HepG2 (cell line): ENCODE data around the gene PIGC. TPM values are rescaled to one million over a fixed set of nuclear protein-coding genes. Genes with fewer than 3 reads are reported as not detected.
A peak's percentile ranks its signal among the peaks of the same experiment; 100 is the strongest.

Source experiments
- ATAC-seq: fragments of 200-7000 bp; cut with Tn5 transposase; 3 replicates; pipeline ENCODE4 v1.9.1; 2020; ENCODE audit warnings: mild to moderate bottlenecking, moderate library complexity
- BruUV-seq: library from RNA; stranded (reverse); fragments of 400-500 nt; replicated peaks from 2 replicates; lab custom pipeline; 2021; lab: Mats Ljungman, UMichigan
- CTCF ChIA-PET: fragments of 300-600 bp; formaldehyde crosslinking; extraction: SDS; loops from one replicate; lab custom pipeline; 2021; ENCODE audit warnings: low total read pairs, inconsistent platforms, low intra/inter-chr PET ratio; lab: Yijun Ruan, JAX
- POLR2A ChIA-PET: fragments of 350-600 bp; sonication (Branson Sonifier 250); formaldehyde crosslinking; loops from one replicate; lab custom pipeline; 2020; ENCODE audit warnings: antibody characterized with exemption, inconsistent platforms; lab: Yijun Ruan, JAX
- DNase-seq: peaks from one replicate; pipeline ENCODE4 v3.0.0-alpha.2; 2015; ENCODE audit warnings: low spot score
- FAIRE-seq: peaks from 3 replicates; lab custom pipeline; 2011; peaks lifted over from hg19 to GRCh38; lab: Jason Lieb, UNC
- H2AFZ ChIP-seq: one replicate; pipeline ENCODE4 v1.6.1; 2011; ENCODE audit warnings: low read length, inconsistent platforms
- H3K27ac ChIP-seq: fragments of 300-600 bp; 3 replicates; pipeline ENCODE4 v1.8.0; 2011; ENCODE audit warnings: mixed run types, mild to moderate bottlenecking, mixed read lengths, low read length, inconsistent platforms; ENCODE audit not compliant: insufficient read depth; ENCODE audit errors: extremely low read length
- H3K27me3 ChIP-seq, 2 experiments: fragments of 200-600 bp in 1 of 2; 2 replicates in 1 of 2; 3 replicates in 1 of 2; pipeline versions ENCODE4 v1.6.0 to v1.8.0; 2011; ENCODE audit warnings: low read length in 2 of 2, mild to moderate bottlenecking in 2 of 2, moderate library complexity in 2 of 2, inconsistent platforms in 1 of 2; ENCODE audit not compliant: insufficient read depth in 2 of 2, control insufficient read depth in 1 of 2
- H3K36me3 ChIP-seq, 2 experiments: fragments of 200-600 bp in 1 of 2; replicated peaks in 1 of 2; 2 replicates in 1 of 2; 3 replicates in 1 of 2; pipeline versions ENCODE4 v1.5.1 to v1.8.0; 2011; ENCODE audit warnings: low read length in 2 of 2, inconsistent platforms in 1 of 2; ENCODE audit not compliant: insufficient read depth in 2 of 2, control insufficient read depth in 1 of 2
- H3K4me1 ChIP-seq: 2 replicates; pipeline ENCODE4 v1.5.1; 2012; ENCODE audit warnings: low read length, inconsistent platforms; ENCODE audit not compliant: insufficient read depth
- H3K4me2 ChIP-seq: 2 replicates; pipeline ENCODE4 v1.6.0; 2011; ENCODE audit warnings: low read depth, low read length, inconsistent platforms
- H3K4me3 ChIP-seq, 3 experiments: fragments of 200-600 bp in 1 of 3; sonication (generic), shearing (Covaris generic) in 1 of 3; replicated peaks in 1 of 3; 2 replicates each; pipeline ENCODE4 v1.5.1; 2011 to 2016; ENCODE audit warnings: low read length in 3 of 3, inconsistent platforms in 2 of 3, low read depth in 2 of 3, mild to moderate bottlenecking in 2 of 3, control low read depth in 1 of 3, mixed read lengths in 1 of 3; ENCODE audit not compliant: insufficient read depth in 1 of 3
- H3K79me2 ChIP-seq: one replicate; pipeline ENCODE4 v1.6.1; 2011; ENCODE audit warnings: low read length, inconsistent platforms; ENCODE audit not compliant: insufficient read depth
- H3K9ac ChIP-seq: 2 replicates; pipeline ENCODE4 v1.6.0; 2011; ENCODE audit warnings: mild to moderate bottlenecking, low read depth, low read length, inconsistent platforms; ENCODE audit not compliant: insufficient read depth
- H3K9me3 ChIP-seq: 2 replicates; pipeline ENCODE4 v1.5.1; 2012; ENCODE audit warnings: mild to moderate bottlenecking, low read length
- H4K20me1 ChIP-seq: 2 replicates; pipeline ENCODE4 v1.6.0; 2011; ENCODE audit warnings: inconsistent platforms, mild to moderate bottlenecking, low read length, moderate library complexity; ENCODE audit not compliant: insufficient read depth
- ARID5B ChIP-seq: IDR thresholded peaks from 2 replicates; pipeline ENCODE4 v1.4.0; 2020; ENCODE audit warnings: mild to moderate bottlenecking, missing genetic modification reagents
- BCL6 ChIP-seq: IDR thresholded peaks from 2 replicates; pipeline ENCODE4 v1.6.1; 2016; ENCODE audit warnings: missing genetic modification reagents, missing compliant biosample characterization
- FOSL2 ChIP-seq: sonication (generic); formaldehyde crosslinking; IDR thresholded peaks from 2 replicates; pipeline ENCODE4 v1.4.0; 2020; ENCODE audit warnings: missing genetic modification reagents
- HNF4A ChIP-seq: sonication (generic); formaldehyde crosslinking; IDR thresholded peaks from 2 replicates; pipeline ENCODE4 v1.4.0; 2020; ENCODE audit warnings: missing genetic modification reagents
- LBX2 ChIP-seq: sonication (generic); formaldehyde crosslinking; IDR thresholded peaks from 2 replicates; pipeline ENCODE4 v1.5.0; 2020; ENCODE audit warnings: missing genetic modification reagents, mild to moderate bottlenecking, borderline replicate concordance
- LCORL ChIP-seq, 2 experiments: fragments of 450-650 bp in 1 of 2; sonication (generic) in 1 of 2; formaldehyde crosslinking in 1 of 2; IDR thresholded peaks; 2 replicates each; pipeline versions ENCODE4 v1.5.0 to v1.6.1; 2017 to 2020; ENCODE audit warnings: antibody characterized with exemption in 1 of 2, missing genetic modification reagents in 1 of 2
- MAFF ChIP-seq: IDR thresholded peaks from 2 replicates; pipeline ENCODE4 v1.6.1; 2011; ENCODE audit warnings: low read depth, low read length, improper control_type of control experiment
- MAFG ChIP-seq: sonication (generic); formaldehyde crosslinking; IDR thresholded peaks from 2 replicates; pipeline ENCODE4 v1.5.1; 2020; ENCODE audit warnings: mild to moderate bottlenecking, missing genetic modification reagents
- MAFK ChIP-seq, 2 experiments: IDR thresholded peaks in 1 of 2; conservative IDR thresholded peaks in 1 of 2; 2 replicates each; pipeline ENCODE4 v1.6.1; 2011; ENCODE audit warnings: improper control_type of control experiment in 2 of 2, low read length in 2 of 2
- ZNF264 ChIP-seq: sonication (generic); formaldehyde crosslinking; IDR thresholded peaks from 2 replicates; pipeline ENCODE4 v1.4.0; 2020; ENCODE audit warnings: missing genetic modification reagents
- ZNF292 ChIP-seq: sonication (generic); formaldehyde crosslinking; IDR thresholded peaks from 2 replicates; pipeline ENCODE4 v1.8.1; 2022; ENCODE audit warnings: mild to moderate bottlenecking, low read depth, missing genetic modification reagents, borderline replicate concordance
- ZNF512 ChIP-seq: sonication (generic); formaldehyde crosslinking; IDR thresholded peaks from 2 replicates; pipeline ENCODE4 v1.4.0; 2020; ENCODE audit warnings: mild to moderate bottlenecking, missing genetic modification reagents
- ZNF644 ChIP-seq: IDR thresholded peaks from 2 replicates; pipeline ENCODE4 v1.6.1; 2016; ENCODE audit warnings: low read depth
- ZNF782 ChIP-seq: sonication (generic); formaldehyde crosslinking; IDR thresholded peaks from 2 replicates; pipeline ENCODE4 v1.4.0; 2020; ENCODE audit warnings: missing genetic modification reagents, mild to moderate bottlenecking, borderline replicate concordance
- WGBS: methylation state at CpG from one replicate; pipeline ENCODE4 v1.1.6; 2017; ENCODE audit warnings: low lambda C conversion rate; 5-methylcytosine and 5-hydroxymethylcytosine counted together
- in situ Hi-C: cut with HindIII; loops from 2 replicates; pipeline ENCODE4 v1.10.0; 2017; ENCODE audit warnings: low pct_unique_long_range_greater_than_20kb; ENCODE audit not compliant: extremely low pct_ligation_motif_present
- intact Hi-C: fragments of 100-400 bp; cut with micrococcal nuclease; formaldehyde crosslinking; loops from one replicate; pipeline ENCODE4 v1.10.0; 2022; ENCODE audit not compliant: unreplicated experiment
- polyA plus RNA-seq, 8 experiments: library from polyadenylated mRNA; depleted of rRNA in 3 of 8; stranded (reverse) in 7 of 8; unstranded in 1 of 8; fragments of >200 nt; fragmentation: Illumina TruSeq in 4 of 8; extraction: Trizol in 4 of 8; gene quantifications; 2 replicates each; pipeline versions ENCODE4 v1.2.1 to v1.2.3, GENCODE V29; 2011 to 2016; ENCODE audit warnings: low read depth in 4 of 8, missing spikeins in 1 of 8, mixed read lengths in 1 of 8; ENCODE audit not compliant: insufficient read depth in 1 of 8
- total RNA-seq, 5 experiments: library from RNA; depleted of rRNA; stranded (reverse); fragments of >200 nt; fragmentation: Illumina TruSeq; extraction: Trizol; gene quantifications; 2 replicates each; pipeline ENCODE4 v1.2.3, GENCODE V29; 2016; ENCODE audit warnings: low read depth in 1 of 5
- TF ChIP-seq, protein P1 (sequence below): sonication (generic); formaldehyde crosslinking; IDR thresholded peaks from 2 replicates; pipeline ENCODE4 v1.4.0; 2020; ENCODE audit warnings: missing genetic modification reagents
- TF ChIP-seq, protein P2 (sequence below): sonication (generic); formaldehyde crosslinking; IDR thresholded peaks from 2 replicates; pipeline ENCODE4 v1.4.0; 2020; ENCODE audit warnings: missing genetic modification reagents, borderline replicate concordance

The PIGC gene
- total and polyA plus RNA-seq, 2 of the 13 experiments (the other 11 are each of a cell fraction or from before 2014, with no cell fraction given): 26.7 to 29.5 TPM

DNA sequence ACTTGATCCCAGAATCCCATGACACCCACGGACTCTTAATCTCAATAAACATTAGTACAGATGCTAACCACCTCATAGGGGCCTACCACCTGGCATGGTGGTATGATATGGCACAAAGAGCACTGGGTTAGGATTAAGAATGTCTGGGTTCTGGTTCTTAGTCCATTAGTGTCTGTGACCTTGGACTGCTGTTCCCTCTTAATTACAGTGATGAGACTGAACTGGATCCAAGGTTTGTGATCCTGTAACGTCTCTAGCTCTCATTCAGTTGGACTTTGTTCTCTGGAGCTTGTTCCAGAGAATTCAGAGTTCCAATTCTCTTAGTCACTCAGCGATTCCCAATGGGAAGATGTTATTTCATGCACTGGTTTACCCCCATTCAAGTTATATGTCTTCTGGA, 23.6 kb upstream of the PIGC start (continued):
- TF ChIP-seq ZNF292 (no peak), LBX2 (no peak), ARID5B (CRISPR knock-in tag) (peak; percentile 58), HNF4A (CRISPR knock-in tag) (peak; percentile 87), BCL6 (CRISPR knock-in tag) (0 out of 2 replicates have a peak, but pooled peaks have one; percentile 29), ZNF512 (no peak)

DNA sequence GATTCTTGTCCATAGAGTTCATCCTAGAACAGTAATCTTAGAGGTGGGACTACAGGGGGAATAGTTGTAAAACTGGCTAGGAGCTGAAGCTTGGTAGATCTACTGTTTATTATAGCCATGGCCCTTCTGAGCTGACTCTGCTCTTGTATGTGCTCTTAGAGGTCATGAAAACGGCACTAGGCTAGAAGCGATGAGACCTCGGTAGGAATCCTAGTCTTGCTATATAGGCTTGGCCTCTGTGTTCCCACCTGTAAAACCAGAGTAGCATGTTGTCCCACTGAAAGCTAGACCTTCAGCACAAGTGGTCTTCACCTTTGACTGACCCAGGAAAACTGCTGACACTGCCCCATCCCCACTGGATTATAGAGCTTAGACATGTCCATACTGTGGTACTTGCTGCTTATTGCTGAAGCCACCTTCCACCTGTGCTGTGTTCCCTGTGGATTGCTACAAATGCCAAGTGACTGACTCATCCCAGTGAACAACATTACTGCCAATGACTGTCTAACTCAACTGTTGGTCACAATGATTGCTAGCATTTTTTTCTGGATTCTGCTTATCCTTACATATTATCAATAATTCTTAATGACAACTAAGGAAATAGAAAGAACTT, 23.0 kb upstream of the PIGC start:
- H2AFZ ChIP-seq: no peak overlapping the region
- no peaks in the 10 kb centered on the region for H3K36me3 ChIP-seq
- no peak overlapping the region for H3K4me3 ChIP-seq
- CTCF ChIA-PET: no interaction called here
- FAIRE-seq (no peak), DNase-seq (peak; percentile 53), ATAC-seq (peak; percentile 68)
- peaks cover 60% of the 10 kb centered on the region for H3K4me1 ChIP-seq
- H3K9me3 ChIP-seq: no peaks in the 10 kb centered on the region
- H3K9ac ChIP-seq: no peak overlapping the region
- POLR2A ChIA-PET: interaction anchor here (1.0 to 6.1 kb wide), 7 partner anchors 9 to 66 kb away, joined by 3 to 99 read pairs (median 12); partner anchors contain the start of gene SUCO
- peak overlapping the region; percentile 30; the same call in 1 of the 2 replicates for H3K4me2 ChIP-seq
- H3K79me2 ChIP-seq: no peaks in the 10 kb centered on the region
- H3K27ac ChIP-seq: no peak overlapping the region
- 59% methylated on average over 3 of the region's 3 CpGs for WGBS
- no peaks in the 10 kb centered on the region for H4K20me1 ChIP-seq
- in situ Hi-C loops: no loop called here
- intact Hi-C loops: no loop called here
- no TSS peak for BruUV-seq
- H3K27me3 ChIP-seq: no peaks in the 10 kb centered on the region
- no peak for TF ChIP-seq MAFG (CRISPR knock-in tag)
- TF ChIP-seq ZNF264: no peak
- peak; percentile 36 to 65; a peak in 3 of 4 replicates for TF ChIP-seq MAFK (conservative IDR thresholded peaks at IDR 0.05 in 1 of 2, IDR thresholded peaks at IDR 0.05 in 1 of 2; ENCODE audit: low read length in 2 of 2)
- TF ChIP-seq LCORL (IDR thresholded peaks at IDR 0.05): no peak
- TF ChIP-seq LCORL (CRISPR knock-in tag; IDR thresholded peaks at IDR 0.05): 0 out of 2 replicates have a peak, but pooled peaks have one; percentile 7
- TF ChIP-seq FOSL2 (CRISPR knock-in tag): peak; percentile 91
- TF ChIP-seq ZNF782 (CRISPR knock-in tag): no peak
- TF ChIP-seq, protein P1, sequence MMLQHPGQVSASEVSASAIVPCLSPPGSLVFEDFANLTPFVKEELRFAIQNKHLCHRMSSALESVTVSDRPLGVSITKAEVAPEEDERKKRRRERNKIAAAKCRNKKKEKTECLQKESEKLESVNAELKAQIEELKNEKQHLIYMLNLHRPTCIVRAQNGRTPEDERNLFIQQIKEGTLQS (CRISPR knock-in tag): 0 out of 2 replicates have a peak, but pooled peaks have one; percentile 47
- TF ChIP-seq MAFF: peak; percentile 57
- peak; percentile 13; the same call in 1 of the 2 replicates for TF ChIP-seq ZNF644 (CRISPR knock-in tag)
- TF ChIP-seq, protein P2, sequence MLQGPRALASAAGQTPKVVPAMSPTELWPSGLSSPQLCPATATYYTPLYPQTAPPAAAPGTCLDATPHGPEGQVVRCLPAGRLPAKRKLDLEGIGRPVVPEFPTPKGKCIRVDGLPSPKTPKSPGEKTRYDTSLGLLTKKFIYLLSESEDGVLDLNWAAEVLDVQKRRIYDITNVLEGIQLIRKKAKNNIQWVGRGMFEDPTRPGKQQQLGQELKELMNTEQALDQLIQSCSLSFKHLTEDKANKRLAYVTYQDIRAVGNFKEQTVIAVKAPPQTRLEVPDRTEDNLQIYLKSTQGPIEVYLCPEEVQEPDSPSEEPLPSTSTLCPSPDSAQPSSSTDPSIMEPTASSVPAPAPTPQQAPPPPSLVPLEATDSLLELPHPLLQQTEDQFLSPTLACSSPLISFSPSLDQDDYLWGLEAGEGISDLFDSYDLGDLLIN (CRISPR knock-in tag): no peak
